ENCODE results near the gene GNA12. TPM values are rescaled to one million over a fixed set of nuclear protein-coding genes. Genes with fewer than 3 reads are reported as not detected.

Gene GNA12
- polyA plus RNA-seq, 1 experiment = 95.3 TPM

DNA sequence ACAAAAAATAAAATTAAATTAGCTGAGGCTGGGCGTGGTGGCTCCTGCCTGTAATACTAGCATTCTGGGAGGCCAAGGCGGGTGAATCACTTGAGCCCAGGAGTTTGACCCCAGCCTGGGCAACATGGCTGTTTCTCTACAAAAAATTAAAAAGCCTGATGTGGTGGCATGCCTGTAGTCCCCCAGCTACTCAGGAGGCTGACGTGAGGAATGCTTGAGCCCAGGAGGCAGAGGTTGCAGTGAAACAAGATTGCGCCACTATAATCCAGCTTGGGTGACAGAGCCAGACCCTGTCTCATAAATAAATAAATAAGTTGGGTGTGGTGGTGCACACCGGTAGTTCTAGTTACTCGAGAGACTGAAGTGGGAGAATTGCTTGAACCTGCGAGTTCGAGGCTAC, 65.1 kb downstream of the GNA12 start:
- Histone ChIP-seq H3K27me3 (ENCODE audit: control insufficient read depth, insufficient read depth, low read length) (no peaks in the 10 kb centered on the region), H3K4me3 (ENCODE audit: low read depth, low read length) (no peak overlapping the region), H3K36me3 (ENCODE audit: control insufficient read depth, insufficient read depth, low read length) (no peaks in the 10 kb centered on the region)
- ChIA-PET POLR2A (no interaction called here), CTCF (interaction anchor here (1.1 kb wide), 1 partner anchor 19 kb away, joined by 3 read pairs; no protein-coding TSS in a partner anchor)
- TF ChIP-seq, protein P1, sequence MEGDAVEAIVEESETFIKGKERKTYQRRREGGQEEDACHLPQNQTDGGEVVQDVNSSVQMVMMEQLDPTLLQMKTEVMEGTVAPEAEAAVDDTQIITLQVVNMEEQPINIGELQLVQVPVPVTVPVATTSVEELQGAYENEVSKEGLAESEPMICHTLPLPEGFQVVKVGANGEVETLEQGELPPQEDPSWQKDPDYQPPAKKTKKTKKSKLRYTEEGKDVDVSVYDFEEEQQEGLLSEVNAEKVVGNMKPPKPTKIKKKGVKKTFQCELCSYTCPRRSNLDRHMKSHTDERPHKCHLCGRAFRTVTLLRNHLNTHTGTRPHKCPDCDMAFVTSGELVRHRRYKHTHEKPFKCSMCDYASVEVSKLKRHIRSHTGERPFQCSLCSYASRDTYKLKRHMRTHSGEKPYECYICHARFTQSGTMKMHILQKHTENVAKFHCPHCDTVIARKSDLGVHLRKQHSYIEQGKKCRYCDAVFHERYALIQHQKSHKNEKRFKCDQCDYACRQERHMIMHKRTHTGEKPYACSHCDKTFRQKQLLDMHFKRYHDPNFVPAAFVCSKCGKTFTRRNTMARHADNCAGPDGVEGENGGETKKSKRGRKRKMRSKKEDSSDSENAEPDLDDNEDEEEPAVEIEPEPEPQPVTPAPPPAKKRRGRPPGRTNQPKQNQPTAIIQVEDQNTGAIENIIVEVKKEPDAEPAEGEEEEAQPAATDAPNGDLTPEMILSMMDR (IDR thresholded peaks at IDR 0.05; ENCODE audit: insufficient read depth, low read depth, low read length) = no peak
- DNase-seq (ENCODE audit: low read depth) = no peak

DNA sequence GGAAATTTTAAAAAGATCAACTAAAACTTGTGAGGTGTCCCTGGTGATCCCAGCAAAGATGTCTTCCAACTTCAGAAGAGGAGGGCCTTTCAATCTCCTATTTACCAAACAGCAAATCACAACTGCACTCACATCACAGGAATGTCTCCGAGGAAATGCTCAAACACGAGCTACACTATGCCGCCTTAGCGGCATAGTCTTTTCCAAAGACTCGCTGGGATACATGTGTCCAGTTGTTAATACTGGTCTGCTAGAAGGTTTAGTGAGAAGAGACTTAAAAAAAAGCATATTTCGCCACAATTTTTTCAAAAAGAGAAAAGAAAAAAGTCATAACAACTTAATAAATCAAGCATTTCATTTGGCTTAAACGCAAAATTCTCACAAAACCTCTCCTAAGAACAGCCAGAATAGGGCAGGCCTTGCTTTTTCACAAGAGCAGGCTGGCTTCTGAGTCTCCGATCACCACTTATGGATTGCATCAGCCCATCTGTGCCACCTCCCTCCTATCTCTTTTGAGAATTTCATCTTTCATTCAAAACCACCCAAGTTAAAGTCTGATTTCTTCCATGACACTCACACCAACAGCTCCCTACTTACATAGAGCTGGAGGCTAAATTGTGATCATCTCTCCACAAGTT, 66.1 kb downstream of the GNA12 start:
- H3K27me3 ChIP-seq (ENCODE audit: control insufficient read depth, insufficient read depth, low read length) = no peaks in the 10 kb centered on the region
- no peaks in the 10 kb centered on the region for H3K36me3 ChIP-seq (ENCODE audit: control insufficient read depth, insufficient read depth, low read length)
- DNase-seq (ENCODE audit: low read depth) = no peak
- TF ChIP-seq, protein P1 (IDR thresholded peaks at IDR 0.05; ENCODE audit: insufficient read depth, low read depth, low read length) = no peak
- no peak overlapping the region for H3K4me3 ChIP-seq (ENCODE audit: low read depth, low read length)
- POLR2A ChIA-PET = no interaction called here
- CTCF ChIA-PET = interaction anchor here (0.6 to 1.1 kb wide), 3 partner anchors 17 to 24 kb away, joined by 3 to 4 read pairs (median 3); no protein-coding TSS in a partner anchor

DNA sequence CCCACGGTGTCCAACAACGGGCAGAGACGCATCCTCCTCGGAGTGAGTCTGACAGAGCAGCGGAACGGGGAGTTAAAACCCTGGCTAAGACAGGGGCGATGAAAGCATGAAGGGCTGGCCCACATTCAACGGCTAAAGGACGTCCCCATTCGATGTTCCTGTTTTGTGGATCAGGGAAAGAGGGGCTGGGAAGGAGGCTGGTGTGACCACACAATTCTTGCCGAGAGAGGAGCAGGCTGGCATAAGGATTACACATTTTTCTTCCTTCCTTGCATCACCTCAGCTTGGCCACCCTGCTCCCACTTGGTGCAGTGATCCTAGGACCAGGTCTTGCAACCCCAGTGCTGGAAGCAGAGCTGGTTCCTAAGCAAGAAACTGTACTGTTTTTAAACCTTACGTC, 67.7 kb downstream of the GNA12 start:
- DNase-seq (ENCODE audit: low read depth) = no peak
- no peak overlapping the region for H3K4me3 ChIP-seq (ENCODE audit: low read depth, low read length)
- H3K36me3 ChIP-seq (ENCODE audit: control insufficient read depth, insufficient read depth, low read length) = no peaks in the 10 kb centered on the region
- POLR2A ChIA-PET = no interaction called here
- CTCF ChIA-PET = no interaction called here
- H3K27me3 ChIP-seq (ENCODE audit: control insufficient read depth, insufficient read depth, low read length) = no peaks in the 10 kb centered on the region
- TF ChIP-seq, protein P1 (IDR thresholded peaks at IDR 0.05; ENCODE audit: insufficient read depth, low read depth, low read length) = no peak

DNA sequence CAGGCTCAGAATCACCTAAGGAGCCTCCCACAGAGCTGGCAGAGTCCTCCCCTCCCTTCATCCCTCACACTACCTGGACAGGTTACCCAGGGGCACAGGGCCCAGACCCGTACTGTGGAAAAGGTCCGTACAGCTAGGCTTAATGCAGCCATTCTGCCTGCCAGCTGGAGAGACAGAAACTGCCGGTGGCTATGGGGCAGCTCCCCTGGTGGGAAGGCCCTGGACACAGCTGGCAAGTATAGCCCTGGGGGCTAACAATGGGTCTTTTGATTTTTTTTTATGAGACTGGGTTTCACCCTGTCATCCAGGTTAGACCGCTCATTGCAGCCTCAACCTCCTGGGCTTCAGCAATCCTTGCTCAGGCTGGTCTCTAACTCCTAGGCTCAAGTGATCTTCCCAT, 68.3 kb downstream of the GNA12 start:
- ChIA-PET CTCF (interaction anchor here (0.8 kb wide), 1 partner anchor 81 kb away, joined by 5 read pairs; no protein-coding TSS in a partner anchor), POLR2A (no interaction called here)
- TF ChIP-seq, protein P1 (IDR thresholded peaks at IDR 0.05; ENCODE audit: insufficient read depth, low read depth, low read length) = no peak
- Histone ChIP-seq H3K4me3 (ENCODE audit: low read depth, low read length) (no peak overlapping the region), H3K36me3 (ENCODE audit: control insufficient read depth, insufficient read depth, low read length) (no peaks in the 10 kb centered on the region), H3K27me3 (ENCODE audit: control insufficient read depth, insufficient read depth, low read length) (no peaks in the 10 kb centered on the region)
- DNase-seq (ENCODE audit: low read depth) = no peak

DNA sequence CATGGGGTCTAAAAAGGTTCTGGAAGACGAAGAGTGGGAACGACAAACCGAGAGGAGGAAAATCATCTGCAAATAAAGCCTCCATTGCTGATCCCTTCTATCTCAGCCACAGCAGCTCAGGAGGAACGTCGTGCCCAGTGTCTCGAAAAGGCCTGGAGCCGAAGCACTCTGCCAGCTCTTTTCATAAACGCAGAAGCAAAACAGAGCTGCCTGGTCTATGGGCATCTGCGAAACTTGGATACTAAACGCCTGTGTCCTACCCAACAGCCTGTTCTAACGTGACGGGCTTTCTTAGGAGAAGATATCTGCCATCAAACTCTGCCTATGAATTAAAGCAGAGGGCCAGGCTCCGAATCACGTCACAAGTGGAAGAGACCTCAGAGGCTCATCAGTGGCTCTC, 68.7 kb downstream of the GNA12 start:
- Histone ChIP-seq H3K36me3 (ENCODE audit: control insufficient read depth, insufficient read depth, low read length) (no peaks in the 10 kb centered on the region), H3K4me3 (ENCODE audit: low read depth, low read length) (no peak overlapping the region), H3K27me3 (ENCODE audit: control insufficient read depth, insufficient read depth, low read length) (no peaks in the 10 kb centered on the region)
- POLR2A ChIA-PET = no interaction called here
- no peak for DNase-seq (ENCODE audit: low read depth)
- TF ChIP-seq, protein P1 (IDR thresholded peaks at IDR 0.05; ENCODE audit: insufficient read depth, low read depth, low read length) = no peak
- CTCF ChIA-PET = interaction anchor here (0.8 kb wide), 1 partner anchor 81 kb away, joined by 5 read pairs; no protein-coding TSS in a partner anchor
